Activated CD4-positive, alpha-beta T cell treated with anti-CD3 and anti-CD28 coated beads for 36 hours (primary cell): ENCODE measurements around the gene UBR1. TPM values are rescaled to one million over a fixed set of nuclear protein-coding genes. Genes with fewer than 3 reads are reported as not detected.

Experiments
- ATAC-seq: fragments of 200-7000 bp; cut with Tn5 transposase; one replicate; pipeline ENCODE4 v1.10.0; 2021; ENCODE audit warnings: mild to moderate bottlenecking, moderate library complexity
- CTCF ChIA-PET: fragments of 350-600 bp; sonication (Branson Sonifier 250); formaldehyde crosslinking; loops from one replicate; lab custom pipeline; 2021; ENCODE audit warnings: antibody characterized with exemption; lab: Charles Lee
- POLR2A ChIA-PET: fragments of 350-600 bp; sonication (Branson Sonifier 250); formaldehyde crosslinking; loops from one replicate; lab custom pipeline; 2021; ENCODE audit warnings: antibody characterized with exemption, inconsistent platforms; lab: Charles Lee
- DNase-seq: peaks from one replicate; pipeline ENCODE4 v3.0.0-alpha.2; 2020
- H3K27ac Mint-ChIP-seq: one replicate; pipeline ENCODE4 v1.8.0; 2021; ENCODE audit warnings: mixed read lengths
- H3K27me3 Mint-ChIP-seq: one replicate; pipeline ENCODE4 v1.8.0; 2021; ENCODE audit warnings: mixed read lengths
- H3K36me3 Mint-ChIP-seq: one replicate; pipeline ENCODE4 v1.8.0; 2021; ENCODE audit warnings: low read depth, mixed read lengths
- H3K4me1 Mint-ChIP-seq: one replicate; pipeline ENCODE4 v1.8.0; 2021; ENCODE audit warnings: mixed read lengths
- H3K4me3 Mint-ChIP-seq: one replicate; pipeline ENCODE4 v1.8.0; 2021; ENCODE audit warnings: mild to moderate bottlenecking, moderate library complexity, mixed read lengths
- H3K9me3 Mint-ChIP-seq: one replicate; pipeline ENCODE4 v1.8.0; 2021; ENCODE audit warnings: low read depth, mixed read lengths
- intact Hi-C, 2 experiments: fragments of 100-400 bp; cut with DNase I in 1 of 2; cut with micrococcal nuclease in 1 of 2; formaldehyde crosslinking; loops; one replicate each; pipeline versions ENCODE4 v1.14.2 to v1.15.1; 2022 to 2024; cut with DNase I, micrococcal nuclease
- total RNA-seq, 2 experiments: library from RNA; stranded (reverse); gene quantifications; one replicate each; pipeline ENCODE4 v1.2.3, GENCODE V29; 2021

UBR1 gene
- total RNA-seq: 10 to 100 TPM; 26.8 to 30.6 TPM

GRCh38 chr15:43105778-43106485, at the start of gene UBR1:
Gene UBR1 (minus strand): TSS chr15:43106038. CDS start chr15:43106022, 16 bp downstream.
- ATAC-seq: peak; percentile 94
- Mint-ChIP-seq H3K27ac (peak within 1 kb of the TSS; percentile 96), H3K4me3 (peak within 1 kb of the TSS; percentile 93), H3K27me3 (no peaks in the 10 kb centered on the region), H3K36me3 (peaks cover 24% of the 10 kb centered on the region), H3K9me3 (no peaks in the 10 kb centered on the region), H3K4me1 (peaks cover 41% of the 10 kb centered on the region)
- intact Hi-C loops: loop anchor here (1.0 to 10.0 kb wide), 12 partner anchors 17 to 641 kb away; partner anchors contain the start of genes CCNDBP1 (in 1 of the 2), CDAN1 (in 1 of the 2), LCMT2 (in 1 of the 2) and PDIA3 (in 1 of the 2)
- peak; percentile 95 for DNase-seq
- CTCF ChIA-PET: interaction anchor here (0.7 to 2.4 kb wide), 6 partner anchors 8 to 371 kb away, joined by 3 to 7 read pairs (median 4); no protein-coding TSS in a partner anchor
- POLR2A ChIA-PET: no interaction called here

GRCh38 chr15:43153269-43153668, 47.4 kb upstream of the UBR1 start:
- H3K4me3 Mint-ChIP-seq: no peak overlapping the region
- POLR2A ChIA-PET: no interaction called here

GRCh38 chr15:43151688-43152087, 45.9 kb upstream of the UBR1 start:
- ChIA-PET POLR2A (no interaction called here), CTCF (interaction anchor here (0.5 kb wide), 1 partner anchor 31 kb away, joined by 3 read pairs; no protein-coding TSS in a partner anchor)
- ATAC-seq (peak; percentile 55), DNase-seq (no peak)
- Mint-ChIP-seq H3K27ac (no peak overlapping the region), H3K36me3 (peaks cover 32% of the 10 kb centered on the region), H3K4me3 (no peak overlapping the region), H3K27me3 (no peaks in the 10 kb centered on the region), H3K9me3 (no peaks in the 10 kb centered on the region), H3K4me1 (peaks cover 11% of the 10 kb centered on the region)
- intact Hi-C loops: no loop called here

More at GRCh38 chr15:43153269-43153668, 47.4 kb upstream of the UBR1 start:
- ATAC-seq (no peak), DNase-seq (no peak)
- intact Hi-C loops: no loop called here
- Mint-ChIP-seq H3K36me3 (peaks cover 32% of the 10 kb centered on the region), H3K9me3 (no peaks in the 10 kb centered on the region), H3K27ac (no peak overlapping the region), H3K4me1 (peaks cover 11% of the 10 kb centered on the region), H3K27me3 (no peaks in the 10 kb centered on the region)
- CTCF ChIA-PET: interaction anchor here (0.9 kb wide), 1 partner anchor 51 kb away, joined by 3 read pairs; no protein-coding TSS in a partner anchor

DNA sequence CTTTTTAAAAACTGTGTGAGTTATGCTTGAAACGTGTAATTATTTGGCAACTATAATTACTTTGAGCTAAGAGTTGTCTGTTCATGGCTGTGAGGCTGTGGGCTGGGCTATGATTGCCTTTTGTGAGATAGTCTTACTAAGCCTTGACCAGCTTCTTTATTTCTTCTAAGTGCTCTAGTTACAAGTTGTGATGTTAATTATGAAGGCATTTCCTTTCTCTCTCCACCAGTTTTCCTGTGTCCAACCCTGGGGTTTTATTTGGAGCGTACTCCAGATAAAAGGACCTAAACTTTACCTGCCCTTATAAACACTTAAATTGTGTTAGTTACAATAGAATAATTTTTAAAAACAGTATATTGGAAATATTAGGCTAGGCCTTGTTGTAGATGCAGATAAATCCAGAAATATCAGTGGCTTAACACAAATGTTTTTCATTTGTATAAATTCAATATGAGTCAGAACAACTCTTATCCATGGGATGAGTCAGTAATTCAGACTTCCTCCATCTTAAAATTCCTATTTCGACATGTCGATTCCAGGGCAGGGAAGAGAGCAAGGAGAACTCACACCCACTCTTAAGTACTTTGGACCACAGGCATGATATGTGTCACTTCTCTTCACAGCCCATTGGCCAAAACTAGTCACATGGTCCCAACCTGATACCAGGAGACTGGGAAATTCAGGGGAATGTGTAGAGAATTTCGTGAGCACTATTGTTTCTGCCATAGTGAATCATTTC, 44.5 kb upstream of the UBR1 start:
- H3K9me3 Mint-ChIP-seq: no peaks in the 10 kb centered on the region
- peaks cover 32% of the 10 kb centered on the region for H3K36me3 Mint-ChIP-seq
- H3K4me3 Mint-ChIP-seq: no peak overlapping the region
- H3K27me3 Mint-ChIP-seq: no peaks in the 10 kb centered on the region
- POLR2A ChIA-PET: no interaction called here
- intact Hi-C loops: no loop called here
- DNase-seq (no peak), ATAC-seq (no peak)
- peaks cover 11% of the 10 kb centered on the region for H3K4me1 Mint-ChIP-seq
- CTCF ChIA-PET: interaction anchor here (0.7 kb wide), 1 partner anchor 42 kb away, joined by 3 read pairs; no protein-coding TSS in a partner anchor
- no peak overlapping the region for H3K27ac Mint-ChIP-seq

DNA sequence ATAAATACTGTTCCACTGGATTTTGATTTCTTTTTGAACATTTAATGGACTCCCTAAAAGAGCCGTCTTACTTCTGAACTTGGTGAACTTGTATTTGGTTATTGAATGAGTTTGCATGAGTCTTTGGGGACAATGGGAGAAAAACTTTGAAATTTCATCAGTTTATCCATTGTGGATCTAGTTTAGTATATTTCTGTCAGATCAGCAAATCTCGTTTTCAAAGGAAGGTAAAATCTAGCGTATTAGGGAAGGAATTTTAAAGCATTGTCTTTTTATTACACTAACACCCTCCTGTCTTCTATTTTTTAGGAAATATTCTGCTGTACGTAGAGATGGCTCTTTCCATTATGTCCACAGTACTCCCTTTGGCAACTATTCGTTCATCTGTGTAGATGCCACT, 40.3 kb upstream of the UBR1 start:
- ChIA-PET POLR2A (interaction anchor here (0.5 kb wide), 1 partner anchor 355 kb away, joined by 3 read pairs; no protein-coding TSS in a partner anchor), CTCF (no interaction called here)
- ATAC-seq (no peak), DNase-seq (no peak)
- peaks cover 14% of the 10 kb centered on the region for H3K4me1 Mint-ChIP-seq
- peaks cover 29% of the 10 kb centered on the region for H3K36me3 Mint-ChIP-seq
- H3K9me3 Mint-ChIP-seq: no peaks in the 10 kb centered on the region
- H3K27me3 Mint-ChIP-seq: no peaks in the 10 kb centered on the region
- H3K4me3 Mint-ChIP-seq: no peak overlapping the region
- intact Hi-C loops: no loop called here
- H3K27ac Mint-ChIP-seq: no peak overlapping the region

- H3K4me3 Mint-ChIP-seq: no peak overlapping the region
- intact Hi-C loops: no loop called here
- no peak overlapping the region for H3K27ac Mint-ChIP-seq
- peaks cover 35% of the 10 kb centered on the region for H3K36me3 Mint-ChIP-seq
- peaks cover 14% of the 10 kb centered on the region for H3K4me1 Mint-ChIP-seq
- ChIA-PET POLR2A (no interaction called here), CTCF (no interaction called here)
- peak; percentile 26 for ATAC-seq
- no peaks in the 10 kb centered on the region for H3K27me3 Mint-ChIP-seq
- H3K9me3 Mint-ChIP-seq: no peaks in the 10 kb centered on the region
- DNase-seq: no peak
These were observed 38.7 kb upstream of the UBR1 start for GRCh38 chr15:43144512-43144911.

DNA sequence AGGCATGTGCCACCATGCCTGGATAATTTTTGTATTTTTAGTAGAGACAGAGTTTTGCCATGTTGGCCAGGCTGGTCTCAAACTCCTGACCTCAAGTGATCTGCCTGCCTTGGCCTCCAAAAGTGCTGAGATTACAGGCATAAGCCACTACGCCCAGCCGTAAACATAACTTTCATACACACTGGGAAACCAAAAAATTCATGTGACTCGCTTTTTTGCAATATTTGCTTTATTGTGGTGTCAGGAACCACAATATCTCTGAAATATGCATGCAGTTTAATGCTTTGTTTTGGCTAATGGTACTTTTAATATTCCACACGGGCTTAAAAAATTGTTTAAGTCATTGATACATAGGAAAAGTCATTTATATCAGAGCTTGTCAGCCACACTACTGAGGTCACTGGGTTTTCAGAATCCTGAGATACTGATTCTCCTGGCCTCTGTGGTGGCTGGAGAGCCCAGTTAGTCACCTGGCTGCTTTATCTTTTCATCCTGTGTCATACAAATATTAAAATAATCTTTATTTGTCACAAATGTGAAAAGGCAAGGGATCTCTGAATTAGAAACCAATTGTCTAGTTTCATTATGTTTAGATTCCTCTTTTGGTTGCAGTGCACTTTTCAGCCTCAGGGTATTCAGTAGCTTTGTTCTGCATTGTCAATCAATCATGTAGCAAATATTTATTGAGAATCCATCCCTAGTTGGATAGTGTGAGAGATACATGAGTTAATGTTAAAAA, 37.5 kb upstream of the UBR1 start:
- Mint-ChIP-seq H3K4me1 (peaks cover 14% of the 10 kb centered on the region), H3K27ac (no peak overlapping the region), H3K9me3 (no peaks in the 10 kb centered on the region), H3K27me3 (no peaks in the 10 kb centered on the region), H3K4me3 (no peak overlapping the region), H3K36me3 (peaks cover 36% of the 10 kb centered on the region)
- DNase-seq (no peak), ATAC-seq (peak; percentile 42)
- CTCF ChIA-PET: interaction anchor here (0.9 kb wide), 1 partner anchor 22 kb away, joined by 3 read pairs; no protein-coding TSS in a partner anchor
- intact Hi-C loops: no loop called here
- POLR2A ChIA-PET: no interaction called here

- intact Hi-C loops: no loop called here
- Mint-ChIP-seq H3K27ac (no peak overlapping the region), H3K9me3 (no peaks in the 10 kb centered on the region), H3K36me3 (peaks cover 30% of the 10 kb centered on the region), H3K4me3 (no peak overlapping the region), H3K4me1 (peaks cover 18% of the 10 kb centered on the region), H3K27me3 (no peaks in the 10 kb centered on the region)
- ATAC-seq (no peak), DNase-seq (no peak)
- ChIA-PET CTCF (no interaction called here), POLR2A (no interaction called here)
These were observed 29.5 kb upstream of the UBR1 start for GRCh38 chr15:43135351-43135750.

DNA sequence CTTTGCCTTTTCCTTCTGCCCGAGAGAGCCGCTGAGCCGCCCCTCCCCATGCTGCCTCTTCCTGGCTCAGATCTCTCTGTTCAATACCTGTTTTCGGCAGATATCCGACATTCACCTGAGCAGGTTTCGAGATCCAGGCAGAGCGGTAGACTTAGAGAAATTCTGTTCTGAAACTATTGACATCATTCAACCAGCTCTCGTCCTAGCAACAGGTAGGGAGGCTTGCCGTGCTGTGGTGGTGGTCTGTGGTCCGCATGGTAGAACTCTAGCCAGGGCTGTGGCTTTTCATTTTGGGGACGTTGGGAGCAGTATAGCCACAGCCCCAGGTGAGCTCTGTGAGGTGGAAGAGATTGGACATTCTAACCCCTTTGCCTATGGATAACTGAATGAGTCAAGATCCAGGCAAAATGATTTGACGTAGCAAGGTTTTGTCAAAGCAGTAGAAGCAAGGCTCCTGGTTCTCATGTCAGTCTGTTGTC, 28.4 kb upstream of the UBR1 start:
- no peaks in the 10 kb centered on the region for H3K27me3 Mint-ChIP-seq
- H3K4me1 Mint-ChIP-seq: peaks cover 18% of the 10 kb centered on the region
- intact Hi-C loops: no loop called here
- POLR2A ChIA-PET: no interaction called here
- peak overlapping the region; percentile 84 for H3K27ac Mint-ChIP-seq
- CTCF ChIA-PET: no interaction called here
- H3K4me3 Mint-ChIP-seq: peak overlapping the region; percentile 79
- H3K36me3 Mint-ChIP-seq: peaks cover 23% of the 10 kb centered on the region
- H3K9me3 Mint-ChIP-seq: no peaks in the 10 kb centered on the region
- DNase-seq: peak; percentile 24
- no peak for ATAC-seq

- DNase-seq: peak; percentile 82
- intact Hi-C loops: loop anchor here in 1 of 2 experiments (1.0 kb wide), 3 partner anchors 10 to 52 kb away; partner anchors contain the start of genes CCNDBP1 and UBR1
- ChIA-PET CTCF (no interaction called here), POLR2A (no interaction called here)
- H3K4me3 Mint-ChIP-seq: peak within 1 kb of the TSS; percentile 79
- H3K4me1 Mint-ChIP-seq: peaks cover 18% of the 10 kb centered on the region
- peak within 1 kb of the TSS; percentile 84 for H3K27ac Mint-ChIP-seq
- peak; percentile 80 for ATAC-seq
- H3K27me3 Mint-ChIP-seq: no peaks in the 10 kb centered on the region
- peaks cover 18% of the 10 kb centered on the region for H3K36me3 Mint-ChIP-seq
- H3K9me3 Mint-ChIP-seq: peaks cover 3% of the 10 kb centered on the region
These were observed 27.8 kb upstream of the UBR1 start, which contains the start of gene TMEM62 for GRCh38 chr15:43133430-43134156. Gene TMEM62 (plus strand): TSS chr15:43133586. CDS start chr15:43133803, 217 bp downstream.
